Kidney (tissue), 14 donors: Measurements from ENCODE around the gene SH3BP4. TPM values are rescaled to one million over a fixed set of nuclear protein-coding genes. Genes with fewer than 3 reads are reported as not detected.

ENCODE experiments used
- DNase-seq, 5 donors: peaks; one replicate each; pipeline ENCODE4 v3.0.0-alpha.2; 2013 to 2020
- FAIRE-seq: peaks from 2 replicates; lab custom pipeline; 2012; peaks lifted over from hg19 to GRCh38; lab: Jason Lieb, UNC
- H3K27ac ChIP-seq, 2 donors: one replicate each; pipeline ENCODE4 v1.7.0; 2013; ENCODE audit warnings: low read depth in 2 of 2, low read length in 2 of 2, inconsistent platforms in 1 of 2
- H3K27me3 ChIP-seq: one replicate; pipeline ENCODE4 v1.7.1; 2013; ENCODE audit warnings: low read length, inconsistent platforms; ENCODE audit not compliant: control insufficient read depth, insufficient read depth
- H3K36me3 ChIP-seq, 3 donors: one replicate each; pipeline versions ENCODE4 v1.7.0 to v1.7.1; 2013; ENCODE audit warnings: low read length in 3 of 3, control low read depth in 1 of 3, inconsistent platforms in 1 of 3; ENCODE audit not compliant: insufficient read depth in 3 of 3, control insufficient read depth in 2 of 3
- H3K4me1 ChIP-seq, 3 donors: one replicate each; pipeline versions ENCODE4 v1.7.0 to v1.7.1; 2013; ENCODE audit warnings: low read length in 3 of 3, inconsistent platforms in 1 of 3, low read depth in 1 of 3; ENCODE audit not compliant: control insufficient read depth in 2 of 3, insufficient read depth in 2 of 3
- H3K4me3 ChIP-seq, 3 donors: one replicate each; pipeline versions ENCODE4 v1.7.0 to v1.8.1; 2013; ENCODE audit warnings: low read length in 3 of 3, control low read depth in 1 of 3, inconsistent platforms in 1 of 3
- H3K9ac ChIP-seq, 3 donors: one replicate each; pipeline versions ENCODE4 v1.7.0 to v1.7.1; 2013; ENCODE audit warnings: low read length in 3 of 3, control low read depth in 1 of 3, inconsistent platforms in 1 of 3
- H3K9me3 ChIP-seq, 3 donors: one replicate each; pipeline versions ENCODE4 v1.7.0 to v1.7.1; 2013; ENCODE audit warnings: low read length in 3 of 3, control low read depth in 1 of 3, inconsistent platforms in 1 of 3; ENCODE audit not compliant: control insufficient read depth in 2 of 3, insufficient read depth in 1 of 3
- CTCF ChIP-seq: IDR thresholded peaks from 3 replicates; pipeline ENCODE4 v1.5.1; 2012; ENCODE audit warnings: mild to moderate bottlenecking, moderate library complexity, borderline replicate concordance; ENCODE audit not compliant: insufficient read depth; ENCODE audit errors: extremely low read depth
- intact Hi-C: fragments of 100-400 bp; cut with DNase I; formaldehyde crosslinking; loops from one replicate; pipeline ENCODE4 v1.11.1; 2022
- polyA plus RNA-seq: library from polyadenylated mRNA; stranded (reverse); fragments of 350-450 nt; fragmentation: Illumina TruSeq; extraction: RNeasy Lipid Tissue Mini Kit (QIAGEN cat#74804); gene quantifications from one replicate; pipeline ENCODE4 v1.2.3, GENCODE V29; 2014; ENCODE audit warnings: low read depth, low replicate concordance; ENCODE audit not compliant: insufficient read depth
- total RNA-seq: library from RNA; stranded (reverse); fragmentation: NEBNext Ultra II Directional; extraction: Animal tissue kit (Norgen Biotek cat#: 25700); gene quantifications from one replicate; pipeline ENCODE4 v1.2.1, GENCODE V29; 2021
- donor health status: control.
- donor health status: control.
- donor health status: control.
- donor health status: control.
- donor health status: control.
- donor health status: DM: yes; HTN: yes; CAD: no.
- donor health status: Normal renal cell carcinoma (clear cell type).

SH3BP4 gene
- total and polyA plus RNA-seq, 2 donors from 2014 or later, result 20.0 to 52.9 TPM

- intact Hi-C loops, result no loop called here
- DNase-seq (no peak), FAIRE-seq (no peak)
- Histone ChIP-seq H3K36me3 (no peaks in the 10 kb centered on the region), H3K27me3 (no peaks in the 10 kb centered on the region), H3K27ac (no peak overlapping the region), H3K4me3 (no peak overlapping the region), H3K9ac (no peak overlapping the region), H3K9me3 (no peaks in the 10 kb centered on the region), H3K4me1 (no peaks in the 10 kb centered on the region)
- no peak for TF ChIP-seq CTCF
Observed at GRCh38 chr2:235098736-235099494, 147.1 kb downstream of the SH3BP4 start.

GRCh38 chr2:235102896-235103295 lies 151.1 kb downstream of the SH3BP4 start:
- intact Hi-C loops, result no loop called here
- DNase-seq, result no peak
- H3K9ac ChIP-seq, result no peak overlapping the region
- no peak overlapping the region for H3K4me3 ChIP-seq
- TF ChIP-seq CTCF, result no peak
- no peaks in the 10 kb centered on the region for H3K36me3 ChIP-seq
- H3K27me3 ChIP-seq, result no peaks in the 10 kb centered on the region
- no peaks in the 10 kb centered on the region for H3K4me1 ChIP-seq
- no peaks in the 10 kb centered on the region for H3K9me3 ChIP-seq
- no peak for FAIRE-seq
- H3K27ac ChIP-seq, result no peak overlapping the region
